HG03039 (cell line): ENCODE results near the gene KRTAP9-6.
"Not testable (repeated sequence)": the region's sequence is repeated elsewhere in the genome, so short reads cannot be mapped to it uniquely, and the experiment has no call there.

Experiments
- ATAC-seq: cut with Tn5 transposase; IDR thresholded peaks from one replicate; pipeline ENCODE4 v1.9.1; 2021; ENCODE audit warnings: mild to moderate bottlenecking, moderate library complexity; ENCODE audit not compliant: unreplicated experiment

The KRTAP9-6 gene

DNA sequence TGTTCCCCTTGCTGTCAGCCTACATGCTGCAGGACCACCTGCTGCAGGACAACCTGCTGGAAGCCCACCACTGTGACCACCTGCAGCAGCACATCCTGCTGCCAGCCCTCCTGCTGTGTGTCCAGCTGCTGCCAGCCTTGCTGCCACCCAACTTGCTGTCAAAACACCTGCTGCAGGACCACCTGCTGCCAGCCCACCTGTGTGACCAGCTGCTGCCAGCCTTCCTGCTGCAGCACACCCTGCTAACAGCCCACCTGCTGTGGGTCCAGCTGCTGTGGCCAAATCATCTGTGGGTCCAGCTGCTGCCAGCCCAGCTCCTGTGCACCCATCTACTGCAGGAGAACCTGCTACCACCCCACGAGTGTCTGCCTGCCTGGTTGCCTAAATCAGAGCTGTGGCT is 6.1 kb downstream of the KRTAP9-6 start:
- ATAC-seq: not testable (repeated sequence)

DNA sequence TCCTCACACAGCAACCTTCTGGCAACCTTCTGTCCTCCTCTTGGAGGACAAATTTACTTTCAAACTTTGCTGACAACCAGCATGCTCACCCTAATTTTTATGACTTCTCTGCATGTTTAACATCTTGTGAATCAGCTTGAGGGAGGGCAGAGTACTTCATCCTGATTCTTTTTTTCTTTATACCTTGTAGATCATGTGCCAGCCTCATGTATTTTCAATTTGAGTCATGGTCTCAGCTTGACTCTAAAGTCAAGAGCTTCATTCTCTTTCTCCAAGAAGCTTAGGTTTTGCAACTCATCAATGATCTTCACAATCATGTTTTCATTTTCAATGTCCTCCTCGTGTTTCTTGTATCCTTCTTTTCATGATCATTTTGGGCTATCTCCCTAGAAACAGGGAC is 6.7 kb downstream of the KRTAP9-6 start:
- no peak for ATAC-seq

DNA sequence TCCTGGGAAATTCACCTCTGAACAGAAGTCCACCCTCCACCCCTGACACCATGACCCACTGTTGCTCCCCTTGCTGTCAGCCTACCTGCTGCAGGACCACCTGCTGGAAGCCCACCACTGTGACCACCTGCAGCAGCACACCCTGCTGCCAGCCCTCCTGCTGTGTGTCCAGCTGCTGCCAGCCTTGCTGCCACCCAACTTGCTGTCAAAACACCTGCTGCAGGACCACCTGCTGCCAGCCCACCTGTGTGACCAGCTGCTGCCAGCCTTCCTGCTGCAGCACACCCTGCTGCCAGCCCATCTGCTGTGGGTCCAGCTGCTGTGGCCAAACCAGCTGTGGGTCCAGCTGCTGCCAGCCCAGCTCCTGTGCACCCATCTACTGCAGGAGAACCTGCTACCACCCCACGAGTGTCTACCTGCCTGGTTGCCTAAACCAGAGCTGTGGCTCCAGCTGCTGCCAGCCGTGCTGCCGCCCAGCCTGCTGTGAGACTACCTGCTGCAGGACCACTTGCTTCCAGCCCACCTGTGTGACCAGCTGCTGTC is 10.5 kb downstream of the KRTAP9-6 start, which contains the start of gene KRTAP9-7:
Gene KRTAP9-7, plus strand, starts transcription at position 51 of the 543 bp plus-strand sequence. Its CDS starts 0 bp downstream, at position 51.
- not testable (repeated sequence) for ATAC-seq

DNA sequence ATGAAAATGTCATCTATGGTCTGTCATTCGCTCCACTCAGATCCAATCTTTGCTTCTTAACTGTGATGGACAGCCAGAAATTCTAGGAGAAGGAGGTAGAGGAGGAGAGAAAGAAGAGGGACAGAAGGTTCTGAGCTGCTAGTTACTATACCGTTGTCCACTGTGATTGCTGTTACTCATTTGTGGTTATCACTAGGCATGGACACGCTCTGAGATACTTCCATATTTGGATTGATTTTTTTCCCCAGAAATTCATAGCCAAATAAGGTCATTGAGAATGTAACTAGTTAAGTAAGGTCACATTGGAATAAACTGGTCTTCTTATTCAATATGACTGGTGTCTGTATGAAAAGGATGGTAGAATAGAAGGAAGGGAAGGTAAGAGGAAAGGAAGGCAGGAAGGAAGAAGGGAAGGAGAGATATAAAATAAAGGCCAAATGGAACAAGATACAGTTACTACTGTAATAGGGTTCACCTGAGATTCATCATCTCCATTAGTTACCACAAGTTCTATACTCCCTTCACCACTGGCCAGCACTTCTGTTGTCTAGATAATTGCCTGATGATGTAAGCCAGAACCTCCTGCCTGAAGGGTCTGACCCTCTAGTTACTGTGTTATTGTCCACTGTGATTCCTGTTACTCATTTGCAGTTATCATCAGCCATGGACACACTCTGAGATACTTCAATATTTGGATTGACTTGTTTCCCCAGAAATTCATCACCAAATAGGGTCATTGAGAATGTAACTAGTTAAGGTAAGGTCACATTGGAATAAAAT is 13.2 kb downstream of the KRTAP9-6 start:
- ATAC-seq: no peak

DNA sequence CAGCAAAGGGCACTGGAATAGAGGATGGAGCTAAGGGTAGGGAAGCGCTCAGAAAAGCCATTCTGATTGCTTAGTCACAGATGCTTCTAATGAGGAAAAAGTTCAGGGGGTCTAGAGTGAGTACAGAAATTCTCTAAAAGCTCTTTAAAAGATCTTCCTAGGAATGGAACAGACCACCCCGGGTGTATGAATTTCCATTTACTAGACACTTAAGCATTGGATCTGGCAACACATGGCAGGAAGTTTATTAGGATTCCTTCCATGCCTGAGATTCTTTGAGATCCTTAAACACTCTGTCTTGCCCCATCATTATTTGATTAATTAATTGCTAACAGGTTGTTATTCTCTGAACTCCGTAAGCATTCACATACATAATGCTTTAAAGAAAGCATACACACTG is 18.9 kb downstream of the KRTAP9-6 start:
- ATAC-seq: no peak

DNA sequence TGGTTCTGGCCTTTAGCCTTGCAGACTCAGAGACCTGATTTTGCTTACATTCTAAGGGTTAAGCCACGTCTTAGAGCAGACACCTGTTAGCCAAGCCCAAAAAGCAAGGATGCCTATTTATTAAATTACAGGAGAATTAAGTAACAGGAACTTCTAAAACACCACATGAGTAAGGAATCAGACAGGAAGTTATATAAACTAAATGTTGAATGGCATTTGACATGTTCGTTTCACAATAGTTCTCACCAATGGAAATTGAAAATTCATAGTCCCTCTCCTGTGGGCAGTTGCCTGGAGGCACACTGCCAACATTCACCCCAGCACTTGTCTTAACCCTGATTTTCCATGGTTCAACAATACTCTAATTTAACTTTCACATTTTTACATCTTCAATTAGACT is 19.4 kb downstream of the KRTAP9-6 start:
- no peak for ATAC-seq

DNA sequence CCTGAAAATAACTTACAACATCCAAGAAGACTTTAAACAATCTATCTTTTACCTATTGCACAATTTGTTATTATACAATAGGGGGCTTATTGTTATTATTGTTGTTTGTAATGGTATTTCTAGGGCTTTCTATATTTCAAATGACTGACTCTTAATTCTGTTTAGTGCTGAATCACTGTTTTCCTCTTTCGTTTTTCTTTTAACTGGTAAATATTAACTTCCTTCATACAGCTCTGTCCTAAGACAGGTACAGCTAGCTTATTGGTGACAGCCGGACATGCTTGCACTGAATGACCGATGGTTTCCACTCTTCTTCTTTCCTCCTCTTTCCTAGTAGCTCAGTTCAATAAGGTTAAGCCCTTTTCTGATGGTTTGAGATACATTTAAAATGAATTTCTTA is 21.9 kb downstream of the KRTAP9-6 start:
- ATAC-seq: no peak

DNA sequence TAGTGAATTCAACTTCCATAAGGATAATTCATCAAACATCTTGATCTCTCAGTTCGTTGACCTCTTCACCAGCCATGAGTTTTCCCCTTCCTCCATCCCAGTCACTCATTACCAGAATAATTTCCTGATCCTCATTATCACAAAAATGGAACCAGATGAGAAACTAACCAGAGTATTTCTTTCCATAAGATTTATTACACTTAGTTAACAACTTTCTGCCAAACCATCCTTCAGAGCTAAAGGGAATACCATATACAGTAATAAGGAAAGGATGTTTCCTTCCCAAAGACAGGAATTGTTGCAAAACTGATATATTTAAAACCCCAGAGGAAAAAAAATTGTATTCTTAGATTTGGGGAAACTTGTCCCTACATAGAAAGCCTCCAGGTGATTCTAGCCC is 28.8 kb downstream of the KRTAP9-6 start:
- ATAC-seq: no peak

DNA sequence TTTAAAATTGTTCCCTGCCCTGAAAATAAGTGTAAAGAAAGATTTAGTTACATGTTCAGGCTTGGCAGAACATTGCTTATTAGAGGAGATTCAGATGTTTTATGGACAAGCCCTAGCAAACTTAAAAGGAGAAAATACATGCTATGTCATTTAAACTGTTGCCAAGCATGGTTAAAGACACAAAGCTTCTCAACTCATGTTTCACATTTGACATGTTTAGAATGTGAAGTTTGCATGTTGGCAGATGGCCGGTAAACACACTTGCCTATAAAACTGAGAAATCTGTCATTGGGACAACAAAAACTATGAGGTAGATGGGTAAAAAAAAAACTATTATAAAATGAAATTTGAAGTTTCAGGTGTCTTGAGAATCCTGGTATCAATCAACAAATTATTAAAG is 31.7 kb downstream of the KRTAP9-6 start:
- ATAC-seq: no peak

DNA sequence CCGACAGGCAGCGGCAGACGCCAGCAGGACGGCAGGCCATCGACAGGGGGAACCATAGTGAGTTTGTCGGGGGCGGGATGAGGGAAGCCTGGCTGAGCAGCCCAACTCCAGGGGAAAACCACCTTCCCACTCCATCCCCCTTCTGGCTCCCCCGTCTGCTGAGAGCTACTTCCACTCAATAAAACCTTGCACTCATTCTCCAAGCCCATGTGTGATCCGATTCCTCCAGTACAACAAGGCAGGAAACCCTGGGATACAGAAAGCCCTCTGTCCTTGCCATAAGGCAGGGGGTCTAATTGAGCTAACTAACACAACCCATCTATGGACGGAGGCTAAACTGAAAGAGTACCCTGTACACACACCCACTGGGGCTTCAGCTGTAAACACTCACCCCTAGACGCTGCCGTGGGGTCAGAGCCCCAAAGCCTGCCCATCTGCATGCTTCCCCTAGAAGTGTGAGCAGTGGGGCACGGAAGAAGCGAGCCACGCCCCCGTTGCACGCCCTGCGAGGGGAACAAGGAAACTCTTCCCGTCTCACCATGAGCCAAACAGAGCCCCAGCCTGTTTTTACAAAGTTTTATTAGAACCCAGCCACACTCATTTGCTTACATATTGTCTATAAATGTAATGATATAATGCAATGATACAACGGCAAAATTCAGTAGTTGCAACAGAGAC is 33.4 kb downstream of the KRTAP9-6 start:
- no peak for ATAC-seq

DNA sequence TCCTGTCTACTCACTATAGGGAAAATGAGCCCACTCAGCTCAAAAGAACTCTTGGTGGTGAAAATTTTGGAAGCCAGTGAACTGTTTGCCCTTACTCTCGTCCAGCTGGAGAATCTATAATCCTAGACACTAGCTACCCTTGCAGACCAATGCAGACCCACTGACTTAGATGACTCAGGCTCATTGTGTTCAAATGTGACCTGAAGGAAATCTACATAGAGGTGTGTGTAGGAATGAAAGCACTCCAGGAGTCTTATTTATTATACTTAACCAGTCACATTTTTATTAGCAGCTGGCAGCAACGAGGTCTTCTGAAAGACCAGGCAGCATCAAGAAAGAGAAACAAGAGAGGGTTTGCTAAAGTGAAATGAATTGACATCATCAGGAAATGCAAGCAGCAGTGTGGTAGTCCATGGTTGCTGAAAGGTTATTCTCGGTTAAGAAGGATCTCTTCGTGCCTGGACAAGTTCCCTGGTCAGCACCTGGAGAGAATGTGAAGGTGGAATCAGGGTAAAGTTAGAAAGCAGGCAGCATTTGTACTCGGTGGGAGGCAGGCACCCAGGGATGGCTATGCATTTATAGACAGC is 36.1 kb downstream of the KRTAP9-6 start:
- ATAC-seq: no peak

DNA sequence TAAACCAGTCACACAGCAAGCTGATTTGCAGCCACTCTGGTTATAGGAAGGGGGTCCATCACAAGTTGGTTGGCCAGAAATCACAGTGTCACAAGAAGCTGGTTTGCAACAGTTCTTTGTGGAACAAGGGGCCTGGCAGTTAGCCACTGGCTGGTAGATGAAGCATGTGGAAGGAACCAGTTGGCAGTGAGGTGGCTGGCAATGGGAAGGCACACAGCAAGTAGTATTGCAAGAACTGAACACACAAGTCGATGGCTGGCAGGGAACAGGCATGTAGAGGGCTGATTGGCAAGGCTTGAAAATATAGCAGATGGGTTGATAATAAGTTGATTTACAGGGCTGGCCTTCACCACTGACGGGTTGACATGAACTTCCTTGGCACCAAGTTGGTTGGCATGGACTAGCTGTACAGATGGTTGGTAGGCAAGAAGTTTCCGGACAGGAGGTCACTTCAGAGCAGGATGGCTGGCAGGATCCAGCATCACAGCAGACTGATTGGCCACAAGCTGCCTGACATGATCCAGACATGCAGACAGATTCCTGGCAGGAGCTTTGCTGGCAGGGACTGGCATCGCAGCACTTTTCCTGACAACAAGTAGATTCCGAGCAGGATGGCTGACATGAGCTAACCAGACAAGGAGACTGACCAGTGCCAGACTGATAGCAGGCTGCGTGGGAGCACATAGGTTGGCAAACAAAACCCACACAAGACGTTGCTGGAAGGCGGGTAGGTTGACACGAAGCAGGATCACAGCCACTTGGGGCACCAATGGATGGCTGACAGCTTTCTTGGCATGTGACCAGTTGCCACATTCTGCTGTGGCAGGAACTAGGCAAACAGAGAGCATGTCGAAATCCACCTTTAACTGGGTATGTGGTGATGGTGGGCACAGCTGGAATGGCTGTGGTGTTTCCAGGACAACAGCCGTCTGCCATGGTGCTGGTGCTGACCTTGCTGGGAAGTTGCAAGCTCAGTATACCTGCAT is 37.0 kb downstream of the KRTAP9-6 start, which contains the start of gene KRTAP29-1:
Gene KRTAP29-1, minus strand, starts transcription at position 936 of the 986 bp plus-strand sequence. Its CDS starts 0 bp downstream, at position 936.
- ATAC-seq: no peak

DNA sequence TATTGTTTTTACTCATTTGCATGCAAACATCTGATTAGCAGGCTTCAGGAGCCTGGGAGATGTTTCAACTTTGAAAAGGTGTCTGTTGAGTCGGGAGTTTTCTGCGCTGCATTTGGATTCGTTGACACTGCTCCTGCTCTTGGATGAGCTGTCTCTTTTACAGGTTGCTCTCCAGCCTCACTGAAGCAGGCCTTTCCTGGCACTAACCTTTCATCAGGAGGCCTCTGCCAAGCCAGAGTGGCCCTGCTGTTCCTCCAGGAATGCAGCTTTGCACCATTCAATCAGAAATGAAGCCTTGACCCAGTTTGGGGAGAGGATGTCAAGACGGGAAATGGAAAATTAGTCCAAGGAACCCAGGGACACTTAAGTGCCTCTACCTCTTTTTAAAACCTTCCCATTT is 37.8 kb downstream of the KRTAP9-6 start:
- ATAC-seq: no peak

DNA sequence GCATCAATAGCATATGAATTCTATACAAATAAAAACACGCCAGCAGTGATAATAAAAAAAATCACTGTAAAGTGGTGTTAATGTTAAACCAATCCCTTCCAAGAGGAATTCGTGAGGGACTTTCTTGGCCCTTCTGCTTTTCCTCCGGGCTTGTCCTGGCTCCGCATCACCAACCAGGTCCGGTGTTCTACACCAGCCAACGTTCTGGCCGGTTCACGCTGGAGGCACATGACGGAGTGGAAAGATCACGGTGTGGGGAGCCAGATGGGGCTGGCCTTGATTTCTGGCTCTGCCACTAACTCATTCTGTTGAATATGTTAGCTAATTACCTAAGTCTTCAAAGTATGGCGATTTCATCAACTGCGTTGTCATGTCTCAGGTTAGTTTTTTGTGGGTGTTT is 38.9 kb downstream of the KRTAP9-6 start:
- no peak for ATAC-seq

DNA sequence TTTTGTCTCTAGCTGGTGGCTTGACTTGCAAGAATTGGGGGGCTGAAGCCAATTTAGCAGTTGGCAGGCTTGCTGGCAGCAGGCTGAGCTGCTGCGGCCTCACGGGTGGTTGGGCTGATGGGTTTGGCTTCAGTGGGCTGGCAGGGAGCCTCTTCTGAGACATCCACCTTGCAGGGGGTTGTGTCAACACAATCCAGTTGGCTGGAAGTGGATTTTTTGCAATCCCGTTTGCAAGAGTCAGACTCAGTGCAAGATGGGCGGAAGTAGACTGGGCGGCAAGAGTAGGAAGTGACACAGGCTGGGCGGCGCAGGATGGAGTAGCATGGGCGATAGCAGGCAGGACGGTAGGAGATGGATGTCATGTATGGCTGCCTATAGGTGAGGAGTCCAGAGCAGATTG is 42.5 kb downstream of the KRTAP9-6 start:
- no peak for ATAC-seq

DNA sequence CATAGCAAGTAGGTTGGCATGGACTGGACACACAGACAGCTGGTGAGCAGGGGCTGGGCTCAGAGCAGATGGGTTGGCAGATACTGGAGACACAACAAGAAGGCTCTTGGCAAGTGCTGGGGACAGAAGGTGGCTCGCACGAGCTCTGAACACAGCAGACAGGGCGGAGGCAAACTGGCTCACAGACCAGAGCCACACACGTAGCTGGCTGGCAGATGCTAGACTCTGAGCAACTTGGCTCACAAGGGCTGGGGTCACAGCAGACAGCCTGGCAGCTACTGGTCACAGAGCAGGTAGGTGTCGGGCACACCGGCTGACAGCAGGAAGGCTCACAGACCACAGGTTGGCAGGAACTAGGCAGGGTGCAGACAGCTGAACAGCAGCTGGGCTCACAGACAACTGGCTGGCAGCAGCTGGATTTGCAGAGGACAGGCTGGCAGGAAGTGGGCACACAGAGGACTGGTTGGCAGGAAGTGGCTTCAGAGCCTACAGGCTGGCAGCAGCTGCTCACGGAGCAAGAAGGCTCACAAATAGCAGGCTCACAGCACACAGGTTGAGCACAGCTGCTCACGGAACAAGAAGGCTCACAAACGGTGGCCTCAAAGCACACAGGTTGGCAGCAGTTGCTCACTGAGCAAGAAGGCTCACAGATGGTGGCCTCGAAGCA is 43.2 kb downstream of the KRTAP9-6 start:
- no peak for ATAC-seq

DNA sequence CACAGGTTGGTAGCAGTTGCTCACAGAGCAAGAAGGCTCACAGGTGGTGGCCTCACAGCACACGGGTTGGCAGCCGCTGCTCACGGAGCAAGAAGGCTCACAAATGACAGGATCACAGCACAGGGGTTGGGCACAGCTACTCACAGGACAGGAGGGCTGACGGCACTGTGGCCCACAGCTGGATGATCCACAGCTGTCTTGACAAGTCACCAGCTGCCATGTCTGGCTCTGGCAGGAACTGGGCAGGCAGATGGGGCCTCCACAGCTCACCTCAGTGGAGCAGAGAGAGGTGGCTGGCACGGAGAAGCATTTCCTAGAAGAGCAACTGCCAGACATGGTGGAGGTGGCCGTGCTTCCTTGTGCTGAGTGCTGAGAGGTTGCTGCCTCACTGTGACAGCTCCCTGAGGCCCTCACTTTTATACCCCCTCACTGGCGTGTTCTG is 43.8 kb downstream of the KRTAP9-6 start, which contains the start of gene KRTAP16-1:
Gene KRTAP16-1, minus strand, starts transcription at position 392 of the 442 bp plus-strand sequence. Its CDS starts 56 bp downstream, at position 336.
- ATAC-seq: no peak

DNA sequence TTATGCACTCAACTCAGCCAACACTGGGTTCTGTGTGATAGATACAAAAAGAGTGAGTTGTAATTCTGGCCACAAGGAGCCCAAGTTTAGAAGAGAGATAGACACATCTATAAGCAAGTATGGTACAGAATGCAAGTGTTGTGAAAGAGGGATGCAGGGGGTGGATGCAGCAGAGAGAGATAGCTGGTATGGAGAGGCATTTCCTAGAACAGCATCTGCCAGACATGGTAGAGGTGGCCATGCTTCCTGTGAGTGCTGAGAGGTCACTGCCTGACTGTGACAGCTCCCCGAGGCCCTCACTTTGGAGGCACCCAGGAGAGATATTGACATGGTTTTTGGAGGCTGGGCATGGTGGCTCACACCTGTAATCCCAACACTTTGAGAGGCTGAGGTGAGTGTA is 45.9 kb downstream of the KRTAP9-6 start:
- ATAC-seq: no peak

DNA sequence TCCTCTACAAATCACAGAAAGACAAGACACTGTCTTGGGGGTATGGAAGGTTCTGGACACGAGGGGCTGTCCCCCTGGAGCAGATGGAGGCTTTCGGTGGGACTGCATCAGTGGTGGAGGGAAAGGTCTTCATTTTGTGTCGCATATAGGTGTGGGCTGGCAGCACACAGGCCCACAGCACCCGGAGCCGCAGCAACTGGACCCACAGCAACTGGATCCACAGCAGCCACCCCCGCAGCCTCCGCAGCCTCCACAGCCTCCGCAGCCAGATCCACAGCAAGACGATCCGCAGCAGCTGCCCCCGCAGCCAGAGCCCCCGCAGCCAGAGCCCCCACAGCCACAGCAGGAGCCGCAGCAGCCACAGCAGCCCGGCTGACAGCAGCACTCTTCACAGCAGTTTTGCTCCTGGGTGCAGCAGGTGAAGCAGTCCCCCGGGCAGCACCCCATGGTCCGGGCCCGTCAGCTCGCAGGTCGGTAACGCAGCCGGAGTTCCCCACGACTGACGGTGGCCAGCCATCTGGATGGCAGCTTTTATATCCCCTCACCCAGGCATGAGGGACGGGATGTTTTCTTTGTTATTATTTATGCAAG is 50.1 kb downstream of the KRTAP9-6 start, which contains the start of gene KRTAP17-1:
Gene KRTAP17-1, minus strand, starts transcription at position 507 of the 591 bp plus-strand sequence. Its CDS starts 60 bp downstream, at position 447.
- ATAC-seq: no peak
